ENCODE measurements around the gene FGFRL1. TPM values are rescaled to one million over a fixed set of nuclear protein-coding genes. Genes with fewer than 3 reads are reported as not detected.

The FGFRL1 gene
- total RNA-seq, 1 experiment from 2014 or later: 26.1 TPM

DNA sequence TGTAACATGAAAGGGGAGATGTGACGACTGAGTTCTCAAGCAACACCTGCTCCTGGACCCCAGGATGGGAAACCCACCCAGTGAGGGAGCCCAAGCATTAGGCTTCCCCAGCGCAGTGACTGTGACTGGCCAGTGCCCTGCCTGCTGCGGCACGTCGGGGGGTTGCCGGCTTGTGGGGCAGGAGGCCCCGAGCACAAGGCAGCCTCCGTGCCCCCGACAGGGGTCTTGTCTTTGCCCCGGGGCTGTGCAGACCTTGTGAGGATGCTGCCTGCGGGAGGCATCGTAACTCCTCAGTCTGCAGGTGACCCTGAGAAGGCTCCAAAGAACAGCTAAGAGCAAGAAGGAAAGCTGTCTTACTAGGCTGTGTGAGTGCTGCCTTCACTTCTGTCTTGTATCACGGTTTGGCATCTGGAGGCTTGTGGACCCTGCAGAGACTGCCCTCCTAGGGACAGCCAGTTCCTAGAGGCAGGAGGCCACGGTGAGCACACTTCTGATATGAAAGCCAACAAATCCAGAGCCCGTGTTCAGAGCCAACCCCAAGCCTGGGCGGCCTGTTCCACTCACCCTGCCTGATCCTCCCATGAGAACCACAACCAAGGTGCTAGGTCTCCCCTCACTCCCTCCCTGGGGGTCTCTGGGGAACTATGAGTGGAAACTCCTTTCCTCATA lies 47.7 kb downstream of the FGFRL1 start:
- Histone ChIP-seq H3K79me2 (ENCODE audit: insufficient read depth, low read length) (no peaks in the 10 kb centered on the region), H4K20me1 (ENCODE audit: control insufficient read depth, insufficient read depth, insufficient read length) (no peaks in the 10 kb centered on the region), H3K18ac (ENCODE audit: insufficient read length, low read depth, low read length) (no peak overlapping the region), H3T11ph (ENCODE audit: low read length) (no peak overlapping the region), H3K23me2 (ENCODE audit: insufficient read length, low read depth, low read length, poor library complexity, severe bottlenecking) (no peaks in the 10 kb centered on the region), H2AFZ (ENCODE audit: low read length) (no peak overlapping the region), H3K27me3 (ENCODE audit: insufficient read depth, low read length) (no peaks in the 10 kb centered on the region), H3K9me3 (ENCODE audit: control insufficient read depth, low read depth, low read length) (no peaks in the 10 kb centered on the region), H3K79me1 (ENCODE audit: insufficient read depth, low read depth, low read length, poor library complexity, severe bottlenecking) (no peaks in the 10 kb centered on the region), H3K4ac (ENCODE audit: low read depth, low read length) (no peak overlapping the region), H3K23ac (ENCODE audit: insufficient read length, low read depth, low read length) (no peak overlapping the region), H4K91ac (ENCODE audit: insufficient read length, low read depth, low read length) (no peak overlapping the region), H3K4me1 (ENCODE audit: insufficient read depth, low read length) (no peaks in the 10 kb centered on the region), H3K9ac (ENCODE audit: extremely low read depth, insufficient read length, low read length) (no peak overlapping the region), H3K14ac (ENCODE audit: insufficient read depth, low read length) (no peak overlapping the region), H4K5ac (ENCODE audit: insufficient read length, low read depth, low read length) (no peak overlapping the region), H2BK5ac (ENCODE audit: insufficient read length, low read length) (no peak overlapping the region), H2AK5ac (ENCODE audit: insufficient read length, low read length) (no peak overlapping the region), H4K8ac (replicated peaks; ENCODE audit: insufficient read length, low read depth, low read length) (no peak overlapping the region), H3K4me2 (ENCODE audit: insufficient read depth, insufficient read length, low read length) (no peak overlapping the region), H2BK20ac (ENCODE audit: low read depth, low read length, poor library complexity, severe bottlenecking) (no peak overlapping the region), H3K56ac (ENCODE audit: insufficient read length, low read depth, low read length) (no peak overlapping the region), H2BK15ac (ENCODE audit: low read depth, low read length) (no peak overlapping the region), H2BK120ac (ENCODE audit: low read depth, low read length, poor library complexity, severe bottlenecking) (no peak overlapping the region), H2BK12ac (ENCODE audit: insufficient read length, low read depth, low read length) (no peak overlapping the region), H3K27ac (ENCODE audit: insufficient read length, low read depth, low read length) (no peak overlapping the region)
- Mint-ChIP-seq H3K27me3 (ENCODE audit: low read depth) (peaks cover 56% of the 10 kb centered on the region), H3K9me3 (no peaks in the 10 kb centered on the region), H3K36me3 (ENCODE audit: insufficient read depth in 1 of 3, low read depth in 3 of 3) (no peaks in the 10 kb centered on the region), H3K27ac (no peak overlapping the region), H3K4me1 (peaks cover 2 to 10% of the 10 kb centered on the region in 2 experiments; a peak in 2 of 4 replicates), H3K4me3 (no peak overlapping the region)
- TF ChIP-seq, protein P1, sequence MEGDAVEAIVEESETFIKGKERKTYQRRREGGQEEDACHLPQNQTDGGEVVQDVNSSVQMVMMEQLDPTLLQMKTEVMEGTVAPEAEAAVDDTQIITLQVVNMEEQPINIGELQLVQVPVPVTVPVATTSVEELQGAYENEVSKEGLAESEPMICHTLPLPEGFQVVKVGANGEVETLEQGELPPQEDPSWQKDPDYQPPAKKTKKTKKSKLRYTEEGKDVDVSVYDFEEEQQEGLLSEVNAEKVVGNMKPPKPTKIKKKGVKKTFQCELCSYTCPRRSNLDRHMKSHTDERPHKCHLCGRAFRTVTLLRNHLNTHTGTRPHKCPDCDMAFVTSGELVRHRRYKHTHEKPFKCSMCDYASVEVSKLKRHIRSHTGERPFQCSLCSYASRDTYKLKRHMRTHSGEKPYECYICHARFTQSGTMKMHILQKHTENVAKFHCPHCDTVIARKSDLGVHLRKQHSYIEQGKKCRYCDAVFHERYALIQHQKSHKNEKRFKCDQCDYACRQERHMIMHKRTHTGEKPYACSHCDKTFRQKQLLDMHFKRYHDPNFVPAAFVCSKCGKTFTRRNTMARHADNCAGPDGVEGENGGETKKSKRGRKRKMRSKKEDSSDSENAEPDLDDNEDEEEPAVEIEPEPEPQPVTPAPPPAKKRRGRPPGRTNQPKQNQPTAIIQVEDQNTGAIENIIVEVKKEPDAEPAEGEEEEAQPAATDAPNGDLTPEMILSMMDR (conservative IDR thresholded peaks at IDR 0.05): no peak
- DNase-seq: peak; percentile 27
- no CpG with 5 or more reads among the region's 16 CpGs for WGBS (ENCODE audit: extremely low coverage, insufficient read length, low lambda C conversion rate)

All from H9 (cell line).